HEK293 (cell line): Measurements from ENCODE around the gene C1QTNF1.
A peak's percentile ranks its signal among the peaks of the same experiment; 100 is the strongest.
"Not testable (repeated sequence)": the region's sequence is repeated elsewhere in the genome, so short reads cannot be mapped to it uniquely, and the experiment has no call there.

ENCODE experiments used
- CTCF ChIA-PET: fragments of 350-600 bp; formaldehyde crosslinking; extraction: SDS; loops from one replicate; lab custom pipeline; 2021; ENCODE audit warnings: antibody characterized with exemption; lab: Yijun Ruan, JAX
- POLR2A ChIA-PET: fragments of 300-600 bp; formaldehyde crosslinking; extraction: SDS; loops from one replicate; lab custom pipeline; 2020; ENCODE audit warnings: antibody characterized with exemption, inconsistent platforms; lab: Yijun Ruan, JAX
- H3K27ac ChIP-seq: fragments of 200-500 bp; sonication (Bioruptor generic); 2 replicates; pipeline ENCODE4 v1.5.1; 2014; ENCODE audit warnings: low read depth, low read length, control low read depth, inconsistent platforms; ENCODE audit errors: extremely low read depth
- H3K36me3 ChIP-seq, 2 experiments: fragments of 200-500 bp in 1 of 2; sonication (Bioruptor generic) in 1 of 2; 1 replicate in 1 of 2; 2 replicates in 1 of 2; pipeline ENCODE4 v1.5.1; 2014 to 2017; ENCODE audit warnings: inconsistent platforms in 2 of 2, low read length in 2 of 2; ENCODE audit not compliant: control insufficient read depth in 2 of 2, insufficient read depth in 1 of 2
- H3K4me1 ChIP-seq: fragments of 200-500 bp; sonication (Bioruptor generic); 2 replicates; pipeline ENCODE4 v1.5.1; 2014; ENCODE audit warnings: mild to moderate bottlenecking, low read length, inconsistent platforms; ENCODE audit not compliant: control insufficient read depth, insufficient read depth
- H3K4me3 ChIP-seq: 2 replicates; pipeline ENCODE4 v1.5.1; 2011; ENCODE audit warnings: low read depth, mild to moderate bottlenecking, control low read depth, low read length, moderate library complexity
- H3K9me3 ChIP-seq: fragments of 200-500 bp; sonication (Bioruptor generic); 2 replicates; pipeline ENCODE4 v1.5.1; 2014; ENCODE audit warnings: low read depth, low read length, inconsistent platforms; ENCODE audit not compliant: control insufficient read depth, insufficient read depth
- BCL6B ChIP-seq: fragments of 450-650 bp; formaldehyde crosslinking; IDR thresholded peaks from 2 replicates; pipeline ENCODE4 v1.5.1; 2017; ENCODE audit warnings: missing biosample characterization, missing genetic modification characterization
- ZBTB1 ChIP-seq: fragments of 450-650 bp; formaldehyde crosslinking; IDR thresholded peaks from 2 replicates; pipeline ENCODE4 v1.5.1; 2016; ENCODE audit warnings: missing biosample characterization, missing genetic modification characterization
- ZBTB48 ChIP-seq: fragments of 450-650 bp; formaldehyde crosslinking; IDR thresholded peaks from 2 replicates; pipeline ENCODE4 v1.5.1; 2016; ENCODE audit warnings: missing biosample characterization, missing genetic modification characterization
- ZBTB49 ChIP-seq: fragments of 450-650 bp; formaldehyde crosslinking; IDR thresholded peaks from 2 replicates; pipeline ENCODE4 v1.5.1; 2016; ENCODE audit warnings: missing biosample characterization, missing genetic modification characterization, low read depth
- ZNF112 ChIP-seq: fragments of 450-650 bp; formaldehyde crosslinking; IDR thresholded peaks from 2 replicates; pipeline ENCODE4 v1.5.0; 2017; ENCODE audit warnings: missing biosample characterization, missing genetic modification characterization
- ZNF114 ChIP-seq: fragments of 450-650 bp; formaldehyde crosslinking; IDR thresholded peaks from 2 replicates; pipeline ENCODE4 v1.5.0; 2017; ENCODE audit warnings: missing biosample characterization, missing genetic modification characterization
- ZNF121 ChIP-seq: fragments of 450-650 bp; formaldehyde crosslinking; IDR thresholded peaks from 2 replicates; pipeline ENCODE4 v1.5.1; 2016; ENCODE audit warnings: missing biosample characterization, missing genetic modification characterization
- ZNF24 ChIP-seq: fragments of 450-650 bp; formaldehyde crosslinking; IDR thresholded peaks from 2 replicates; pipeline ENCODE4 v1.5.1; 2016; ENCODE audit warnings: missing biosample characterization, missing genetic modification characterization
- ZNF350 ChIP-seq: fragments of 450-650 bp; formaldehyde crosslinking; IDR thresholded peaks from 2 replicates; pipeline ENCODE4 v1.5.0; 2017; ENCODE audit warnings: missing biosample characterization, mild to moderate bottlenecking, missing genetic modification characterization
- ZNF488 ChIP-seq: fragments of 450-650 bp; formaldehyde crosslinking; IDR thresholded peaks from 2 replicates; pipeline ENCODE4 v1.5.1; 2016; ENCODE audit warnings: missing biosample characterization, missing genetic modification characterization
- ZNF645 ChIP-seq: fragments of 450-650 bp; formaldehyde crosslinking; IDR thresholded peaks from 2 replicates; pipeline ENCODE4; 2016; ENCODE audit warnings: missing biosample characterization, missing genetic modification characterization
- ZNF76 ChIP-seq: fragments of 450-650 bp; formaldehyde crosslinking; IDR thresholded peaks from 2 replicates; pipeline ENCODE4; 2016; ENCODE audit warnings: low read depth, missing biosample characterization, missing genetic modification characterization, borderline replicate concordance

C1QTNF1 gene

GRCh38 chr17:79020631-79021301, 3.2 kb upstream of the C1QTNF1 start:
- peak; percentile 11 for TF ChIP-seq ZBTB48 (tag by site-specific recombination)
- TF ChIP-seq ZNF112 (tag by site-specific recombination) = no peak
- Histone ChIP-seq H3K4me1 (peaks cover 24% of the 10 kb centered on the region), H3K9me3 (no peaks in the 10 kb centered on the region), H3K27ac (no peak overlapping the region), H3K36me3 (no peaks in the 10 kb centered on the region), H3K4me3 (no peak overlapping the region)
- CTCF ChIA-PET = interaction anchor here (0.6 to 11.1 kb wide), 20 partner anchors 8 to 594 kb away, joined by 3 to 122 read pairs (median 5); partner anchors contain the start of gene ENGASE
- POLR2A ChIA-PET = interaction anchor here (1.6 kb wide), 1 partner anchor 11 kb away, joined by 4 read pairs; the partner anchor contains the start of gene CANT1

GRCh38 chr17:79021929-79022328, 2.0 kb upstream of the C1QTNF1 start:
- CTCF ChIA-PET = interaction anchor here (0.6 to 11.1 kb wide), 11 partner anchors 8 to 948 kb away, joined by 3 to 122 read pairs (median 5); no protein-coding TSS in a partner anchor
- not testable (repeated sequence) for H3K27ac ChIP-seq, H3K36me3 ChIP-seq

GRCh38 chr17:79022507-79022991, 1.4 kb upstream of the C1QTNF1 start:
- TF ChIP-seq ZNF114 (tag by site-specific recombination) = no peak
- no peak for TF ChIP-seq ZNF488 (tag by site-specific recombination)
- no peak for TF ChIP-seq ZNF24
- no peak for TF ChIP-seq ZNF76 (tag by site-specific recombination)
- TF ChIP-seq BCL6B (tag by site-specific recombination) = no peak
- CTCF ChIA-PET = interaction anchor here (0.6 to 11.1 kb wide), 10 partner anchors 8 to 947 kb away, joined by 3 to 122 read pairs (median 6); no protein-coding TSS in a partner anchor

More at GRCh38 chr17:79021929-79022328, 2.0 kb upstream of the C1QTNF1 start:
- H3K4me3 ChIP-seq, POLR2A ChIA-PET, H3K9me3 ChIP-seq: not testable (repeated sequence)
- peak; percentile 97 for TF ChIP-seq ZNF121 (tag by site-specific recombination)
- H3K4me1 ChIP-seq = peaks cover 30% of the 10 kb centered on the region

GRCh38 chr17:79023180-79023705, 726 bp upstream of the C1QTNF1 start:
- H3K27ac ChIP-seq = no peak overlapping the region; the same call in 1 of the 2 replicates
- H3K4me3 ChIP-seq = no peak overlapping the region
- no peaks in the 10 kb centered on the region for H3K9me3 ChIP-seq
- H3K36me3 ChIP-seq = no peaks in the 10 kb centered on the region
- TF ChIP-seq ZNF645 = no peak
- no peak for TF ChIP-seq ZBTB49 (tag by site-specific recombination)
- no peak for TF ChIP-seq ZBTB1 (tag by site-specific recombination)
- TF ChIP-seq ZNF350 (tag by site-specific recombination) = no peak
- ChIA-PET POLR2A (interaction anchor here (0.9 kb wide), 1 partner anchor 13 kb away, joined by 3 read pairs; no protein-coding TSS in a partner anchor), CTCF (interaction anchor here (0.6 to 11.1 kb wide), 7 partner anchors 11 to 1187 kb away, joined by 3 to 122 read pairs (median 5); no protein-coding TSS in a partner anchor)
- H3K4me1 ChIP-seq = peaks cover 41% of the 10 kb centered on the region

More at GRCh38 chr17:79022507-79022991, 1.4 kb upstream of the C1QTNF1 start:
- Histone ChIP-seq H3K9me3 (no peaks in the 10 kb centered on the region), H3K36me3 (no peaks in the 10 kb centered on the region), H3K4me3 (no peak overlapping the region), H3K4me1 (peaks cover 36% of the 10 kb centered on the region), H3K27ac (no peak overlapping the region)
- POLR2A ChIA-PET = interaction anchor here (0.9 kb wide), 1 partner anchor 13 kb away, joined by 3 read pairs; no protein-coding TSS in a partner anchor
